K562 (cell line): ENCODE measurements around the gene PRKCE. TPM values are rescaled to one million over a fixed set of nuclear protein-coding genes. Genes with fewer than 3 reads are reported as not detected.

Experiments used
- ATAC-seq: fragments of 200-7000 bp; cut with Tn5 transposase; 3 replicates; pipeline ENCODE4 v1.9.1; 2020; ENCODE audit warnings: moderate library complexity
- BruUV-seq: library from RNA; stranded (reverse); fragments of 400-500 nt; replicated peaks from 2 replicates; lab custom pipeline; 2021; lab: Mats Ljungman, UMichigan
- CTCF ChIA-PET: fragments of 300-600 bp; formaldehyde crosslinking; extraction: SDS; loops from one replicate; lab custom pipeline; 2021; ENCODE audit warnings: low intra/inter-chr PET ratio; lab: Yijun Ruan, JAX
- POLR2A ChIA-PET: fragments of 300-600, 350-650 bp; sonication (Branson Sonifier 250); formaldehyde crosslinking; extraction: SDS; loops from one replicate; lab custom pipeline; 2021; ENCODE audit warnings: antibody characterized with exemption, inconsistent platforms; lab: Yijun Ruan, JAX
- DNase-seq, 4 experiments: peaks; one replicate each; pipeline versions ENCODE4 v3.0.0 to v3.0.0-alpha.2; 2011 to 2018; ENCODE audit warnings: low spot score in 3 of 4, mixed read lengths in 3 of 4; ENCODE audit errors: extremely low read depth in 1 of 4
- FAIRE-seq: peaks from 2 replicates; lab custom pipeline; 2011; peaks lifted over from hg19 to GRCh38; lab: Jason Lieb, UNC
- H2AFZ ChIP-seq: 2 replicates; pipeline ENCODE4 v1.6.0; 2011; ENCODE audit warnings: low read depth, low read length, control low read depth, inconsistent platforms
- H3K27ac ChIP-seq: fragments of 200-600 bp; 3 replicates; pipeline ENCODE4 v1.8.0; 2011; ENCODE audit warnings: low read depth, mild to moderate bottlenecking, control low read depth, inconsistent platforms, low read length, moderate library complexity, mixed read lengths; ENCODE audit errors: extremely low read depth
- H3K27me3 ChIP-seq, 2 experiments: fragments of 300-600 bp in 1 of 2; 2 replicates in 1 of 2; 3 replicates in 1 of 2; pipeline versions ENCODE4 v1.6.0 to v1.8.0; 2011; ENCODE audit warnings: inconsistent platforms in 2 of 2, low read length in 2 of 2, mild to moderate bottlenecking in 1 of 2, mixed read lengths in 1 of 2, moderate library complexity in 1 of 2; ENCODE audit not compliant: control insufficient read depth in 2 of 2, insufficient read depth in 2 of 2
- H3K36me3 ChIP-seq: fragments of 300-600 bp; 3 replicates; pipeline ENCODE4 v1.8.0; 2011; ENCODE audit warnings: mild to moderate bottlenecking, low read length, inconsistent platforms; ENCODE audit not compliant: control insufficient read depth, insufficient read depth
- H3K4me1 ChIP-seq, 2 experiments: fragments of 200-600 bp in 1 of 2; replicated peaks in 1 of 2; 2 replicates in 1 of 2; 3 replicates in 1 of 2; pipeline versions ENCODE4 v1.5.1 to v1.8.0; 2011; ENCODE audit warnings: inconsistent platforms in 2 of 2, low read length in 2 of 2, mild to moderate bottlenecking in 1 of 2, mixed read lengths in 1 of 2, moderate library complexity in 1 of 2; ENCODE audit not compliant: control insufficient read depth in 2 of 2, insufficient read depth in 2 of 2
- H3K4me2 ChIP-seq: 2 replicates; pipeline ENCODE4 v1.6.1; 2011; ENCODE audit warnings: low read length, control low read depth, inconsistent platforms, mixed read lengths; ENCODE audit not compliant: insufficient read depth
- H3K4me3 ChIP-seq: fragments of 200-600 bp; sonication (generic), shearing (Covaris generic); 2 replicates; pipeline ENCODE4 v1.5.1; 2016; ENCODE audit warnings: control low read depth, inconsistent platforms
- H3K79me2 ChIP-seq: fragments of 200-600 bp; 3 replicates; pipeline ENCODE4 v1.8.0; 2011; ENCODE audit warnings: low read length, inconsistent platforms; ENCODE audit not compliant: control insufficient read depth, insufficient read depth
- H3K9ac ChIP-seq, 2 experiments: 2 replicates each; pipeline versions ENCODE4 v1.6.0 to v1.6.1; 2011; ENCODE audit warnings: low read depth in 2 of 2, low read length in 2 of 2, control low read depth in 1 of 2, inconsistent platforms in 1 of 2, mild to moderate bottlenecking in 1 of 2, mixed read lengths in 1 of 2; ENCODE audit not compliant: insufficient read depth in 1 of 2
- H3K9me1 ChIP-seq: one replicate; pipeline ENCODE4 v1.6.0; 2011; ENCODE audit warnings: inconsistent platforms, mild to moderate bottlenecking, low read length, moderate library complexity; ENCODE audit not compliant: control insufficient read depth, insufficient read depth
- H3K9me3 ChIP-seq: replicated peaks from 2 replicates; pipeline ENCODE4 v1.5.1; 2011; ENCODE audit warnings: low read depth, low read length, inconsistent platforms; ENCODE audit not compliant: control insufficient read depth, insufficient read depth
- H4K20me1 ChIP-seq: replicated peaks from 2 replicates; pipeline ENCODE4 v1.6.1; 2011; ENCODE audit warnings: low read length, inconsistent platforms, mixed read lengths; ENCODE audit not compliant: control insufficient read depth, insufficient read depth
- BRD4 ChIP-seq: fragments of 200-600 bp; sonication (generic); IDR thresholded peaks from 2 replicates; pipeline ENCODE4 v1.6.1; 2017; ENCODE audit warnings: inconsistent platforms
- CUX1 ChIP-seq: fragments of 200-800 bp; sonication (Bioruptor generic); IDR thresholded peaks from 2 replicates; pipeline ENCODE4 v1.6.1; 2016; ENCODE audit warnings: missing genetic modification characterization, missing compliant biosample characterization
- MAFG ChIP-seq: fragments of 450-650 bp; conservative IDR thresholded peaks from 2 replicates; pipeline ENCODE4 v1.6.1; 2016; ENCODE audit warnings: missing genetic modification characterization, missing compliant biosample characterization
- SMAD3 ChIP-seq: fragments of 450-650 bp; formaldehyde crosslinking; conservative IDR thresholded peaks from 2 replicates; pipeline ENCODE4 v1.4.0; 2020; ENCODE audit warnings: mild to moderate bottlenecking
- SMARCC2 ChIP-seq: fragments of 450-650 bp; IDR thresholded peaks from 2 replicates; pipeline ENCODE4 v1.6.1; 2017; ENCODE audit warnings: antibody characterized with exemption, moderate library complexity, mild to moderate bottlenecking, low read depth
- SP2 ChIP-seq: IDR thresholded peaks from 2 replicates; pipeline ENCODE4 v1.6.1; 2011; ENCODE audit warnings: mild to moderate bottlenecking, low read depth, low read length, moderate library complexity; ENCODE audit not compliant: poor library complexity, severe bottlenecking; ENCODE audit errors: extremely low read depth
- SRSF7 ChIP-seq: fragments of 200-400 bp; formaldehyde crosslinking; optimal IDR thresholded peaks from 2 replicates; pipeline ENCODE3; 2017; ENCODE audit warnings: mild to moderate bottlenecking, low read depth, low read length
- XRCC4 ChIP-seq: IDR thresholded peaks from one replicate; pipeline ENCODE4 v1.6.1; 2011; ENCODE audit not compliant: insufficient read depth, insufficient read length; ENCODE audit errors: extremely low read depth
- ZFP30 ChIP-seq: fragments of 250-450 bp; sonication (Bioruptor Pico); IDR thresholded peaks from 2 replicates; pipeline ENCODE4 v1.8.0; 2022; ENCODE audit warnings: moderate library complexity, mild to moderate bottlenecking, inconsistent platforms, borderline replicate concordance
- WGBS: fragments of 100-300 bp; shearing (Covaris generic); methylation state at CpG from one replicate; pipeline ENCODE4 v1.1.6; 2016; ENCODE audit warnings: low coverage, mixed read lengths; ENCODE audit not compliant: insufficient coverage; ENCODE audit errors: missing lambda C conversion rate; 5-methylcytosine and 5-hydroxymethylcytosine counted together
- in situ Hi-C: fragments of 300-500 bp; cut with MboI; formaldehyde crosslinking; loops from 4 replicates; pipeline ENCODE4 v1.15.0; 2018; ENCODE audit warnings: inconsistent platforms, mixed read lengths
- intact Hi-C: fragments of 100-400 bp; cut with micrococcal nuclease; formaldehyde crosslinking; loops from 2 replicates; pipeline ENCODE4 v1.14.2; 2022
- polyA plus RNA-seq, 8 experiments: library from polyadenylated mRNA; depleted of rRNA in 4 of 8; stranded (reverse) in 5 of 8; unstranded in 3 of 8; fragments of >200 nt; fragmentation: Nextera tagmentation in 2 of 8; fragmentation: Illumina TruSeq in 1 of 8; extraction: Ambion mirVana in 2 of 8; extraction: Trizol in 1 of 8; gene quantifications; 2 replicates each; pipeline versions ENCODE4 v1.2.1 to v1.2.3, GENCODE V29; 2011 to 2014; ENCODE audit warnings: inconsistent platforms in 1 of 8, missing spikeins in 1 of 8
- total RNA-seq, 7 experiments: library from RNA; depleted of rRNA in 6 of 7; stranded (reverse); fragments of >200 nt in 6 of 7; fragmentation: Illumina TruSeq in 2 of 7; extraction: Trizol in 2 of 7; gene quantifications; 2 replicates each; pipeline versions ENCODE4 v1.2.1 to v1.2.3, GENCODE V29; 2011 to 2021; ENCODE audit warnings: low replicate concordance in 1 of 7
- TF ChIP-seq, protein P1 (sequence below): IDR thresholded peaks from 2 replicates; pipeline ENCODE4 v1.6.1; 2014; ENCODE audit warnings: antibody characterized with exemption

The PRKCE gene
- total and polyA plus RNA-seq, 9 of the 15 experiments (the other 6 are each of a cell fraction or from before 2014, with no cell fraction given): 0.06 to 1.0 (median 0.22) TPM; not detected in 1

- no peak for ATAC-seq
- no peak overlapping the region for H3K27ac ChIP-seq
- intact Hi-C loops: no loop called here
- TF ChIP-seq SRSF7 (no peak), MAFG (tag) (no peak), SMAD3 (CRISPR knock-in tag) (no peak), CUX1 (CRISPR knock-in tag) (no peak), ZFP30 (CRISPR knock-in tag) (no peak), BRD4 (no peak), SMARCC2 (no peak), XRCC4 (no peak), SP2 (no peak)
- TF ChIP-seq, protein P1, sequence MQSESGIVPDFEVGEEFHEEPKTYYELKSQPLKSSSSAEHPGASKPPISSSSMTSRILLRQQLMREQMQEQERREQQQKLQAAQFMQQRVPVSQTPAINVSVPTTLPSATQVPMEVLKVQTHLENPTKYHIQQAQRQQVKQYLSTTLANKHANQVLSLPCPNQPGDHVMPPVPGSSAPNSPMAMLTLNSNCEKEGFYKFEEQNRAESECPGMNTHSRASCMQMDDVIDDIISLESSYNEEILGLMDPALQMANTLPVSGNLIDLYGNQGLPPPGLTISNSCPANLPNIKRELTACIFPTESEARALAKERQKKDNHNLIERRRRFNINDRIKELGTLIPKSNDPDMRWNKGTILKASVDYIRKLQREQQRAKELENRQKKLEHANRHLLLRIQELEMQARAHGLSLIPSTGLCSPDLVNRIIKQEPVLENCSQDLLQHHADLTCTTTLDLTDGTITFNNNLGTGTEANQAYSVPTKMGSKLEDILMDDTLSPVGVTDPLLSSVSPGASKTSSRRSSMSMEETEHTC: no peak
- TF ChIP-seq, all 486 proteins: peak for 0
- POLR2A ChIA-PET: no interaction called here
- H3K4me3 ChIP-seq: no peak overlapping the region
- no peaks in the 10 kb centered on the region for H3K9me3 ChIP-seq
- H3K36me3 ChIP-seq: no peaks in the 10 kb centered on the region
- BruUV-seq: no TSS peak
- H3K9ac ChIP-seq: no peak overlapping the region
- H3K4me1 ChIP-seq: no peaks in the 10 kb centered on the region; a peak in 1 of 5 replicates
- no peak for DNase-seq
- H4K20me1 ChIP-seq: no peaks in the 10 kb centered on the region; the same call in 1 of the 2 replicates
- H3K27me3 ChIP-seq: peaks cover 4 to 25% of the 10 kb centered on the region in 2 experiments; a peak in 4 of 5 replicates
- CTCF ChIA-PET: no interaction called here
- H3K4me2 ChIP-seq: no peak overlapping the region
- FAIRE-seq: no peak
- H3K79me2 ChIP-seq: no peaks in the 10 kb centered on the region
- no peak overlapping the region for H2AFZ ChIP-seq
- in situ Hi-C loops: no loop called here
- no peaks in the 10 kb centered on the region for H3K9me1 ChIP-seq
- 0% methylated on average over 3 of the region's 3 CpGs for WGBS
These were observed 215.9 kb downstream of the PRKCE start for GRCh38 chr2:45867349-45867748.
